ENCODE measurements around the gene DGLUCY.
"Not testable (repeated sequence)": the region's sequence is repeated elsewhere in the genome, so short reads cannot be mapped to it uniquely, and the experiment has no call there.

The DGLUCY gene

GRCh38 chr14:91264151-91265150, 150.6 kb downstream of the DGLUCY start:
- peak; percentile 20 for DNase-seq

GRCh38 chr14:91265404-91265803, 151.5 kb downstream of the DGLUCY start:
- DNase-seq: no peak

GRCh38 chr14:91266276-91266675, 152.4 kb downstream of the DGLUCY start:
- DNase-seq: not testable (repeated sequence)

- no peak for DNase-seq
Measured at GRCh38 chr14:91267965-91268437, 154.1 kb downstream of the DGLUCY start.

GRCh38 chr14:91269076-91269991, 155.5 kb downstream of the DGLUCY start:
- no peak for DNase-seq

- DNase-seq: no peak
Measured at GRCh38 chr14:91270188-91270587, 156.3 kb downstream of the DGLUCY start.

GRCh38 chr14:91270619-91271018, 156.7 kb downstream of the DGLUCY start:
- DNase-seq: no peak

GRCh38 chr14:91271639-91272038, 157.8 kb downstream of the DGLUCY start:
- no peak for DNase-seq

GRCh38 chr14:91272341-91273272, 158.7 kb downstream of the DGLUCY start:
- peak; percentile 37 for DNase-seq

GRCh38 chr14:91273273-91273884, 159.5 kb downstream of the DGLUCY start:
- DNase-seq: no peak

- DNase-seq: no peak
Measured at GRCh38 chr14:91273885-91274273, 160.0 kb downstream of the DGLUCY start.

GRCh38 chr14:91274796-91275195, 160.9 kb downstream of the DGLUCY start:
- DNase-seq: no peak

Measured in NCI-H1092 treated with DMSO at 0.1 percent for 48 hours (cell line).